ENCODE results near the gene KIZ. TPM values are rescaled to one million over a fixed set of nuclear protein-coding genes. Genes with fewer than 3 reads are reported as not detected.

The KIZ gene
- total RNA-seq, 2 experiments from 2014 or later = 31.1 to 33.8 TPM

- no peak for TF ChIP-seq CTCF (IDR thresholded peaks at IDR 0.05)
- intact Hi-C loops (cut with DNase I, micrococcal nuclease) = loop anchor here (5.0 to 10.0 kb wide), 4 partner anchors 110 to 382 kb away; no protein-coding TSS in a partner anchor
- no peaks in the 10 kb centered on the region for H3K27me3 Mint-ChIP-seq
- no peak for ATAC-seq (ENCODE audit: poor library complexity)
- H3K4me1 Mint-ChIP-seq (ENCODE audit: low read depth) = no peaks in the 10 kb centered on the region
- peaks cover 2% of the 10 kb centered on the region for H3K4me1 ChIP-seq (ENCODE audit: insufficient read depth, low read length)
- H3K9me3 Mint-ChIP-seq = no peaks in the 10 kb centered on the region
- H3K9me3 ChIP-seq (ENCODE audit: control insufficient read depth in 1 of 2, insufficient read depth in 1 of 2, low read length in 2 of 2) = no peaks in the 10 kb centered on the region
- no peaks in the 10 kb centered on the region for H3K27me3 ChIP-seq (ENCODE audit: control insufficient read depth in 1 of 2, insufficient read depth in 2 of 2, low read length in 2 of 2)
- H3K4me3 ChIP-seq (ENCODE audit: low read length) = no peak overlapping the region
- no peak overlapping the region for H3K27ac ChIP-seq (ENCODE audit: low read depth in 1 of 2, low read length in 2 of 2)
- no peak for DNase-seq
- POLR2A ChIA-PET = interaction anchor here (0.6 kb wide), 1 partner anchor 10 kb away, joined by 3 read pairs; no protein-coding TSS in a partner anchor
- peaks cover 19% of the 10 kb centered on the region for H3K36me3 ChIP-seq (ENCODE audit: insufficient read depth, low read length)
- H3K36me3 Mint-ChIP-seq (ENCODE audit: low read depth) = peaks cover 47% of the 10 kb centered on the region
- CTCF ChIA-PET = interaction anchor here (0.6 to 3.4 kb wide), 12 partner anchors 10 to 380 kb away, joined by 3 to 72 read pairs (median 5); partner anchors contain the start of gene KIZ
- no peak overlapping the region for H3K27ac Mint-ChIP-seq
- H3K4me3 Mint-ChIP-seq = no peak overlapping the region
Observed at GRCh38 chr20:21234806-21235483, 109.1 kb downstream of the KIZ start.

- no peak overlapping the region for H3K27ac ChIP-seq (ENCODE audit: low read depth in 1 of 2, low read length in 2 of 2)
- intact Hi-C loops (cut with DNase I, micrococcal nuclease) = loop anchor here (1.0 to 10.0 kb wide), 6 partner anchors 109 to 382 kb away; no protein-coding TSS in a partner anchor
- DNase-seq = peak; percentile 35 to 77 (median 54)
- no peaks in the 10 kb centered on the region for H3K9me3 Mint-ChIP-seq
- ATAC-seq (ENCODE audit: poor library complexity) = peak; percentile 80
- H3K4me1 Mint-ChIP-seq (ENCODE audit: low read depth) = no peaks in the 10 kb centered on the region
- H3K4me3 ChIP-seq (ENCODE audit: low read length) = no peak overlapping the region
- no peak overlapping the region for H3K27ac Mint-ChIP-seq
- TF ChIP-seq CTCF (IDR thresholded peaks at IDR 0.05) = peak; percentile 92
- H3K9me3 ChIP-seq (ENCODE audit: control insufficient read depth in 1 of 2, insufficient read depth in 1 of 2, low read length in 2 of 2) = no peaks in the 10 kb centered on the region
- H3K4me1 ChIP-seq (ENCODE audit: insufficient read depth, low read length) = peaks cover 2% of the 10 kb centered on the region
- no peak overlapping the region for H3K4me3 Mint-ChIP-seq
- no peaks in the 10 kb centered on the region for H3K27me3 Mint-ChIP-seq
- no peaks in the 10 kb centered on the region for H3K27me3 ChIP-seq (ENCODE audit: control insufficient read depth in 1 of 2, insufficient read depth in 2 of 2, low read length in 2 of 2)
- H3K36me3 ChIP-seq (ENCODE audit: insufficient read depth, low read length) = peaks cover 12% of the 10 kb centered on the region
- ChIA-PET CTCF (interaction anchor here (0.6 to 3.4 kb wide), 23 partner anchors 10 to 379 kb away, joined by 3 to 72 read pairs (median 3); partner anchors contain the start of genes KIZ, NKX2-2 and XRN2), POLR2A (interaction anchor here (0.7 to 1.2 kb wide), 2 partner anchors 269 to 311 kb away, joined by 3 to 4 read pairs; no protein-coding TSS in a partner anchor)
- peaks cover 39% of the 10 kb centered on the region for H3K36me3 Mint-ChIP-seq (ENCODE audit: low read depth)
Observed at GRCh38 chr20:21235484-21236445, 109.9 kb downstream of the KIZ start.
